ENCODE results near the gene RMDN3.

GRCh38 chr15:40691737-40692136 lies 63.3 kb downstream of the RMDN3 start:
- TF ChIP-seq, protein P1, sequence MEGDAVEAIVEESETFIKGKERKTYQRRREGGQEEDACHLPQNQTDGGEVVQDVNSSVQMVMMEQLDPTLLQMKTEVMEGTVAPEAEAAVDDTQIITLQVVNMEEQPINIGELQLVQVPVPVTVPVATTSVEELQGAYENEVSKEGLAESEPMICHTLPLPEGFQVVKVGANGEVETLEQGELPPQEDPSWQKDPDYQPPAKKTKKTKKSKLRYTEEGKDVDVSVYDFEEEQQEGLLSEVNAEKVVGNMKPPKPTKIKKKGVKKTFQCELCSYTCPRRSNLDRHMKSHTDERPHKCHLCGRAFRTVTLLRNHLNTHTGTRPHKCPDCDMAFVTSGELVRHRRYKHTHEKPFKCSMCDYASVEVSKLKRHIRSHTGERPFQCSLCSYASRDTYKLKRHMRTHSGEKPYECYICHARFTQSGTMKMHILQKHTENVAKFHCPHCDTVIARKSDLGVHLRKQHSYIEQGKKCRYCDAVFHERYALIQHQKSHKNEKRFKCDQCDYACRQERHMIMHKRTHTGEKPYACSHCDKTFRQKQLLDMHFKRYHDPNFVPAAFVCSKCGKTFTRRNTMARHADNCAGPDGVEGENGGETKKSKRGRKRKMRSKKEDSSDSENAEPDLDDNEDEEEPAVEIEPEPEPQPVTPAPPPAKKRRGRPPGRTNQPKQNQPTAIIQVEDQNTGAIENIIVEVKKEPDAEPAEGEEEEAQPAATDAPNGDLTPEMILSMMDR (IDR thresholded peaks at IDR 0.05; ENCODE audit: borderline replicate concordance, extremely low read depth, low read length, poor library complexity, severe bottlenecking), result no peak
- no peak for TF ChIP-seq EZH2 (IDR thresholded peaks at IDR 0.05; ENCODE audit: borderline replicate concordance, low read depth, low read length, severe bottlenecking)
